Measurements from ENCODE around the gene MN1.
"Not testable (repeated sequence)": the region's sequence is repeated elsewhere in the genome, so short reads cannot be mapped to it uniquely, and the experiment has no call there.

DNA sequence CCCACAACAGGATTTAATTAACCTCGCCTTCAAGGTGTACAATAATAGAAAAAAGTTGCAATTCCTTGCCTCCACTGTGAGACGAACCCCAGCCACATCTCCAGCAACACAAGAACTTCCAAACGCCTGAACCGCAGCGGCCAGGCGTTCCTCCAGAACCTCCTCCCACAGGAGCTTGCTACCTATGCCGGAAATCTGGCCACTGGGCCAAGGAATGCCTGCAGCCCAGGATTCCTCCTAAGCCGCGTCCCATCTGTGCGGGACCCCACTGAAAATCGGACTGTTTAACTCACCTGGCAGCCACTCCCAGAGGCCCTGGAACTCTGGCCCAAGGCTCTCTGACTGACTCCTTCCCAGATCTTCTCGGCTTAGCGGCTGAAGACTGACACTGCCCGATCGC, 57.5 kb downstream of the MN1 start:
- TF ChIP-seq, protein P1, sequence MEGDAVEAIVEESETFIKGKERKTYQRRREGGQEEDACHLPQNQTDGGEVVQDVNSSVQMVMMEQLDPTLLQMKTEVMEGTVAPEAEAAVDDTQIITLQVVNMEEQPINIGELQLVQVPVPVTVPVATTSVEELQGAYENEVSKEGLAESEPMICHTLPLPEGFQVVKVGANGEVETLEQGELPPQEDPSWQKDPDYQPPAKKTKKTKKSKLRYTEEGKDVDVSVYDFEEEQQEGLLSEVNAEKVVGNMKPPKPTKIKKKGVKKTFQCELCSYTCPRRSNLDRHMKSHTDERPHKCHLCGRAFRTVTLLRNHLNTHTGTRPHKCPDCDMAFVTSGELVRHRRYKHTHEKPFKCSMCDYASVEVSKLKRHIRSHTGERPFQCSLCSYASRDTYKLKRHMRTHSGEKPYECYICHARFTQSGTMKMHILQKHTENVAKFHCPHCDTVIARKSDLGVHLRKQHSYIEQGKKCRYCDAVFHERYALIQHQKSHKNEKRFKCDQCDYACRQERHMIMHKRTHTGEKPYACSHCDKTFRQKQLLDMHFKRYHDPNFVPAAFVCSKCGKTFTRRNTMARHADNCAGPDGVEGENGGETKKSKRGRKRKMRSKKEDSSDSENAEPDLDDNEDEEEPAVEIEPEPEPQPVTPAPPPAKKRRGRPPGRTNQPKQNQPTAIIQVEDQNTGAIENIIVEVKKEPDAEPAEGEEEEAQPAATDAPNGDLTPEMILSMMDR (IDR thresholded peaks at IDR 0.05): not testable (repeated sequence)
- TF ChIP-seq POLR2A (IDR thresholded peaks at IDR 0.05): not testable (repeated sequence)

Measured in vagina (tissue), 2 donors.